GM21619 (cell line): Measurements from ENCODE around the gene ZNF207.
"Not testable (repeated sequence)": the region's sequence is repeated elsewhere in the genome, so short reads cannot be mapped to it uniquely, and the experiment has no call there.

Experiments
- ATAC-seq: cut with Tn5 transposase; IDR thresholded peaks from one replicate; pipeline ENCODE4 v1.9.1; 2021; ENCODE audit not compliant: unreplicated experiment

The ZNF207 gene

DNA sequence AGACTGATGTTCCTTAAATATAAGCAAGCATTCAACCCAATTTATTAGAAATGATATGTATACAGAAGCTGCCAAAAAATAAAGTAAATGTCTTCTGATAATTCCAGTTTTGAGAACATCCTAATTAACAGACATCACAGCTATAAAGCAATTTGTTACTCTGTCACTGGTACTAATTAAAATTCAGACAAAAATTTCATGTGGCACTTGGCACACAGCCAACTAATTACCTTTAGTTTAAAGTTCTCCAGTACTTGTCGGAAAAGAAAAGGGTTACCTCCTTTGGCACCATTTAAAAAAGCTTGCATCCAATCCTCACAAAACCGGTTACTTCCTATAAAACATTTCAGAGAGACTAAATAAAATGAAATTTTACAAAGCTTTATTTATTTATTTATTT is 16.8 kb upstream of the ZNF207 start:
- ATAC-seq = no peak

DNA sequence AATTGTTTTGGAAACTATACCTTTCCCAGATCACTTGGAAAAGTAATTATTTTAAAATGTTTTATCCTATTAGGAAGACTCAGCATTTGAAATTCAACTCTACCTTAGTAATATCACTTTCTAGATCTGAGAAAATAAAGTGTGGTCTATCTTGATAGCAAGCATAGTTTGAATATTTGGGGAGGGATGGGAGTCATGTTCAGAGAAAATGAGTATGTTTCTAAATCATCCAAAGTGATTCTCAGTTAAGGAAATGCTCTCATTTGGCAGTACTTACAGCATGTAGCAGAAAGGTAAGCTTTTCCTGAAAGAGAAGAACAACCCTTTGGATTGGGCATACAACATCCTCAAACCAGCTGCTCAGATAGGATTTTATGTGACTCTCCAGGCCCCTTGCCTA is 14.9 kb upstream of the ZNF207 start:
- ATAC-seq = no peak

DNA sequence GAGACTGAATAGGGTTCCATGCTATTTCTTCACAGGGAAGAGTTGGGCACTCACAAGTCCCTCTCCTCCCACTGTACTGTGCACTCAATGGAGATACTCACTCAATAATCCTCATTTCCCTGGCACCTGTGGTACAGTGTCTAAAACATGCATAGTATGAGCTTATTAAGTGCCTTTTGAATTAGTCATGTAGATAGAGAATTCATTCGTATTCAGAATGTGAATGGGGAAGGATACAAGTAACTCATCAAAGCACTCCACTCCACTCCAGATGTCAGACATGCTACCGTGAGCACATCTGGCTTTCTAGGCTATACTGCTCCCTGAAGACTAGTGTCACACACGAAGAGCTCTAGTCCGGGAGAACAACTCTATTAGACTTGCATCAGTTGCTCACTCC is 14.3 kb upstream of the ZNF207 start:
- ATAC-seq = no peak

DNA sequence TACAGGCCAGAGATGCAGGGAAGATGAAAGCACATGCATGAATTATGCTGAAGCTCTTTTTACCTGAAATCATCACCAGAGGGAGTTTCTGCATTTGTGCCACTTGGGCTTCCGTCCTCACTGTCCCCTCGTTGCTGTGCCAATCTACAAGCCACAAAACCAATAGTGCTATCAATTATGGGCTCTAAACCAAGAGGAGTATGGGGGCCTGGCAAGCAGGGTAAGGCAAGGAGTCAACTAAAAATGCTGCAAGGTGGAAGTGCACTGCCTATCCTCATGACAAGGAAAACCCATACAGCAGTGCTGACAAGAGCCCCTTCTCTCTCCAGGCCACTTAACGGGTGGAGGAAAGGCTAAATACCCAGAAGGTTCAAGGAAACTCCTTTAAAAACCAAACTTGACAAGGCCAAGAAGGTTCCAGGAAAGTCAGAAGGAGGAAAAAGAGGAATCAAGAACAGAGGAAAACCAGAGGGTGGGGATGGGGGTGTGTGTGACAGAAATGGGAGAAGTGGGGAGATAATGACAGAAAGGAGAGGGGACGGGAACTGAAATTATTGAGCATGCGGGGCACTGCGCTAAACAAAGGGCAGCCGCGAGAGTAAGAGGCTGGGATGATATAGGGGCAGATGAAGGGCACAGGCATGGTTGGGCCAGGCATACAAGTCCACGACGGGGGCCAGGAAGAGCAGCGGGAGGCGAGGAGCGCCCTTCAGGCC is 8.7 kb upstream of the ZNF207 start:
- ATAC-seq = peak; percentile 20

DNA sequence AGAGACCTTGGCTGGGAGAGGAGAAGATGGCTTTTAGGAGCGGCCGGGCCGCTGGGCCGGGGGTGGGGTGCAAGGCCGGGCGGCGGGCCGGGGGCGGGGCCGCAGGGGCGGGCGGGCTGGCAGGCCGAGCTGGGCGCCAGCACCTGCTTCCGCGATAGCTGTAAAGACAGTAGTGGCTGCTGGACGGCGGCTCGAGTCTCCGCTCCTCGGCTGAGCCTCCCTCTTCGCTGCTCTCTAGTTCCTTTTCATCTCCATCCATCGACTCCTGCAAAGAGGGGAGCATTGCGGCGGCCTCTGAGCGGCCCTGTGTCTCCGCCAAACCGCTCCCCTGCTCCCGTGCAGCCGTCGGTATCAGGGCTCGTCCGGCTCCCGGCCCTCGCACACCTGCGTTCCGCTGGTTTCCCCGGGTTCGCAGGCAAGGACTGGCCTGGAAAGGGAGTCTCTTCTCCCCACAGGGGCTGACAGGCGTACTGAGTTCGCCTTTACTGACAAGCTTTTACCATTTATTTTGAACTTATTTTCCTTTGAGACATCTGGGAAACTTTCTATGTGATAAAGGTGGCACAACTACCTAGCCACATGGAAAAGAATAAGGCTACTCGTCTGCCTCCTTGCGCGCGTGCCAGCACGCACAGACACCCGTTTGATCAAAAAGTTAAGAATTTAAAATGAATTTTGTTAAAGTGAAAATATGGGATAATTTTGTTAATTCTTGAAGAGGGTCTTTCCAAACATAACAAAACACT is 7.9 kb upstream of the ZNF207 start, which contains the start of gene C17orf75:
C17orf75 (minus strand) TSS at position 317 of the 746 bp plus-strand sequence; CDS start at position 283, 34 bp downstream.
- peak; percentile 78 for ATAC-seq

DNA sequence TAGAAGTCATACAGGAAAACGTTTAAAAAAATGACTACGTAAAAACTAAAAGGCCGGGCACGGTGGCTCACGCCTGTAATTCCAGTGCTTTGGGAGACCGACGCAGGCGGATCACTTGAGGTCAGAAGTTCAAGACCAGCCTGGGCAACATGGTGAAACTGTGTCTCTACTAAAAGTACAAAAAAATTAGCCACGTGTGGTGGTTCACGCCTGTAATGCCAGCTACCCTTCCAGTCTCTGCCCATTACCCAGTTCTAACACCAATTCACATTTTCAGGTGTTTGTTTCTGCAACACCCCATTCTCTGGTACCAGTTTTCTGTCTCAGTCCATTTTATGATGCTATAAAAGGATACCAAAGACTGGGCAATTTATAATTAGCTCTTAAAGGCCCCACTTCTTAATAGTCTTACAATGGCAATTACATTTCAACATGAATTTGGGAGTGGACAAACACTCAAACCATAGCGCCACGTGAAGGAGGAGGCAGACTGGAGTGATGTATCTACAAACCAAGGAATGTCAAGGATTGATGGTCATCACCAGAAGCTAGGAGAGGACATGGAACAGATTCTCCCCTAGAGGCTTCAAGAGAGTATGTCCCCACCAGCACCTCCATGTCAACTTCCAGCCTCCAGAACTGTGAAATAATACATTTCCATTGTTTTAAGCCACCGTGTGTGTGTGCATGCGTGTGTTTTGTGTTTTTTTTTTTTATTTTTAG is 7.2 kb upstream of the ZNF207 start:
- ATAC-seq = no peak

DNA sequence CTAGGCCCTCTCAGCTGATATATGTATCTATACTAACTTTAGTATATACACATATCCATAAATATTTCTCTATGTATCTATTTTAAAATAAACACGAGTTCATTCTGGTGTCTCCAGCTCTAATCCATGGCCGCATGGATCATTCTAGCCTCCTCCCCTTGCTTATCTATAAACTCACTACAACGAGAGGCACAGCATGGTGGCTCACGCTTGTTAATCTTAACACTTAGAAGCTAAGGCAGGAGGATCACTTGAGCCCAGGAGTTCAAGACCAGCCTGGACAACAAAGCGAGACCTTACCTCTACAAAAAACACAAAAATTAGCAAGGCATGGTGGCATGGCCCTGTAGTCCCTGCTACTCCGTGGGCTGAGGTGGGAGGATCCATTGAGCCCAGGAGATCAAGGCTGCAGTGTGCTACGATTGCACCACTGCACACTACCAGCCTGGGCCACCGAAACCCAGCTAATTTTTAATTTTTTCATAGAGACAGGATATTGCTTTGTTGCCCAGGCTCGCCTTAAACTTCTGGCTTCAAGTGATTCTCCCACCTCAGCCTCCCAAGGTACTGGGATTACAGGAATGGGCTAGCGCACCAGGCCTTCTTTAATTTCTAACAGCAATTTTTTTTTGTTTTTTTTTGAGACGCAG is 3.9 kb upstream of the ZNF207 start:
- no peak for ATAC-seq

DNA sequence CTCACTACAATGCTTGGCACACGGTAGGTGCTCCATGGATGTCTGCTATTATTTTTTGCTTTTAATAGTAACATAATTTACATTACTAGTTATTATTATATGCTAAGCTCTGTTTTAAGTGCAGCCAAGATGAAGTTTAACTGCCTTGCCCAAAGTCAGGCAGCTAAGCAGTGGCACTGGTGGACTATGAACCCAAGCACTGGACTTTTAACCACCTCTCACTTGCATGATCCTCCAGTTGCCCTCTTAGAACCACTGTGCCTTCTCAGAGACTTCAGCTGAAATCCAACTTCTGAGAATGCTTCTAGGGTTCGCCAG is 1.5 kb upstream of the ZNF207 start:
- no peak for ATAC-seq

DNA sequence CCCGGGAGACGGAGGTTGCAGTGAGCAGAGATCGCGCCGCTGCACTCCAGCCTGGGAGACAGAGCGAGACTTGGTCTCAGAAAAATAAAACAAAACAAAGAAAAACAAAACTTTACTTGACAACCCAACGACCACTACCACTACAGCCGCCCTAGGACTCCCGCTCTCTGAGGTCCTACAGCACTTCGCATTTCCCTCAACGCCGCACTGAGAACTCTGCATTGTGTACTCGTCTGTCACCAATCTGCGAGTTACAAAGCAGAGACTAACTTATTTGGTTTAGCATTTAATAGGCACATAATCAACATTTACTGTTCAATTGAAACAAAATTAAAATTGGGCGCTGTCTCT is 479 bp upstream of the ZNF207 start:
- peak; percentile 5 for ATAC-seq

DNA sequence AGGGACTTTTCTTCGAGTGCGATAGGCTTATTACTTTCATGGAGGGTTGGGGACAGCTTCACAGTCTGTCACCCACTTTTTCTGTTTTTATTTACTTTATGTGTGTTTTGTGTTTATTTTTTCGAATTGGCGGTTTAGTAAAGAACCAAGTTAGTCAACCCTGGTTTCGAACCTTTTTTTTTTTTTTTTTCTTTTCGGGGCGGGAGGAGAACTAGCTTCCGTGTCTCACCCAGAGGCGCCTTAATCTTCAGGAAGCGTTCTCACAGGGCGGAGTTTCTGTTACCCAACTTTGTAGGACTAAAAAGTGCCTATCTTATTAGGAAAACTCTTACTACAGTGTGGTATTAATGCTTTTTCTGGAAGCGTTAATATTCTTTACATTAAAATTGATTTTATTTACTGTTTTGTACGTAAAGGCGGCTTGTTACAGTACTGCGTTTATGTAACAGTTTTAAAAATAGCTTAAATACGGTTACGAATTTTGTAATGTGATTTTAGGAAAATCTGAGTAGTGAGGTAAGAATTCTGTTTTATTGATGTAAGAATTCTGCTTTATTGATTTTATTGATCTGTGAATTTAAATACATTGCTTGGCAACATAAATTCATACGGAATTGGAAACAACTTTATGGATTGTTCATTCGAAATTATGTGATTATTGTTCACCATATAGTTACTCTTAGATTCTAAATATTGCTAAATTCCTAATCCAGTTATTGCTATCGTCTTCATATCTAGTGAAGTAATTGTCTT is 885 bp downstream of the ZNF207 start:
- peak; percentile 14 for ATAC-seq

DNA sequence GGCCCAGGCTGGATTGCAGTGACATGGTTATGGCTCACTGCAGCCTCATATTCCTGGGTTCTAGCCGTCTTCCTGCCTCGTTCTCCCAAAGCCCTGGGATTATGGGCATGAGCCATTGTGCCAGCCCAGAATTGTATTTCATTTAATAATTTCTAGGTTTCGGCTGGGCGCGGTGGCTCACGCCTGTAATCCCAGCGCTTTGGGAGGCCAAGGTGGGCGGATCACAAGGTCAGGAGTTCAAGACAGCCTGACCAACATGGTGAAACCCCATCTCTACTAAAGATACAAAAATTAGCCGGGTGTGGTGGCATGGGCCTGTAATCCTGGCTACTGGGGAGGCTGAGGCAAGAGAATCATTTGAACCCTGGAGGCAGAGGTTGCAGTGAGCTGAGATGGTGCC is 2.8 kb downstream of the ZNF207 start:
- ATAC-seq = not testable (repeated sequence)

DNA sequence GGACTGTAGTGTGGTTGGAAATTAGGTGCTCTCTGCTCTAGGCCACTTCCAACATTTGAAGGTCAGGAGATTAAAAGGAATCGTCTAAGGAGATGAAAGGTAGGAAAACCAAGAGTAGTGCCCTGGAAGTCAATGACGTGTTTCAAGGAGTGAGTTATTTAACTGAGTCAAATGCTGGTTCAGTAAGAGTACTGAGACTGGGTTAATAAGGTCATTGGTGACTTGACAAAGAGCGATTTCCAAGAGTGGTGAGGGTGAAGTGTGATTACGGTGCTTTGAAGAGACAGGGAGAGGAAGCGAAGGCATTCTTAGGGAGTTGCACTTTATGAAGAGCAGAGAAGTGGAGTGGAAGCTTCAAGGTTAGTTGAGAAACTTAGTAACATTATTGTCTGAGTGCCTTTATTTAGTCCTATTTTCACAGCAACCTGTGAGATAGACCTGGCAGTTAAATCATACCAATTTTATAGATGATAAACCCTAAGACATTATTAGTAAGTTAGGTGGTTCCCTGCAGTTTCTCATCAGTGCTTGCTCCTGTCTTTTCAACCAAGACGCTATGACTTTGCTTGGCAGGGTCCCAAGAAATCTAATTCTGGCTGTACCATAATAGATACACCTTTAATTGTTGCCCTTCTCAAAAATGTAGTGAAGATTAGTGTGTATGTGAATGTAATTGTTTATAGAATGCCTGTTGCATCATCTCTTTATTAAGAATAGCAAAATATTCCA is 5.9 kb downstream of the ZNF207 start:
- ATAC-seq = no peak

DNA sequence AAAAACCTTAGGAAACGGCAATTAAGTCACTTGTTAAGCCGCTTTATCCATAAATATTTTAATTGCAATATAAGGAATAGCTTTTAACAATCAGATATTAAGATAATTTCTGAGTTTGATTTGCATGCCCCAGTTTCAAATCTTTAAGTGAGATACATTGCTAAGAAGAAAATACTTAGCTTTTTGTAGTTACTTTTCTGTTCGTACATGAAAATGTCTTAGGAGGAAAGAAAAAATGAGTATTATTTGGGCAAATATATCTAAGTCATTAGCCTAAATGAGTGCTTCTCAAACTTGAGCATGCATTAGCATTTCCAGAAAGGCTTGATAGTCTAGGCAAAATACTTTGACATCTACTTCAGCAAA is 6.4 kb downstream of the ZNF207 start:
- no peak for ATAC-seq

DNA sequence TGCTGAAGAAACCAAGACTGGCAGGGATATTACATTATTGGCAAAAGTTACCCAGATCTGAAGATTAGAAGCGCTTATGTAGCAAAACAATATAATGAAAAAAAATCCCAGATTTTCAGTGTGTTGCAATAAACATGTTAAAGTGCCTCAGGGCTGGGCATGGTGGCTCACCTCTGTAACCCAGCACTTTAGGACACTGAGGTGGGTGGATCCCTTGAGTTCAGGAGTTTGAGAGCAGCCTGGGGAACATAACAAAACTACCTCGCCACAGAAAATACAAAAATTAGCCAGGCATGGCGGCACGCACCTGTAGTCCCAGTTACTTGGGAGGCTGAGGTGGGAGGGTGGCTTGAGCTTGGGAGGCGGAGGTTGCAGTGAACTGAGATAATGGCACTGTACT is 6.8 kb downstream of the ZNF207 start:
- ATAC-seq = no peak

DNA sequence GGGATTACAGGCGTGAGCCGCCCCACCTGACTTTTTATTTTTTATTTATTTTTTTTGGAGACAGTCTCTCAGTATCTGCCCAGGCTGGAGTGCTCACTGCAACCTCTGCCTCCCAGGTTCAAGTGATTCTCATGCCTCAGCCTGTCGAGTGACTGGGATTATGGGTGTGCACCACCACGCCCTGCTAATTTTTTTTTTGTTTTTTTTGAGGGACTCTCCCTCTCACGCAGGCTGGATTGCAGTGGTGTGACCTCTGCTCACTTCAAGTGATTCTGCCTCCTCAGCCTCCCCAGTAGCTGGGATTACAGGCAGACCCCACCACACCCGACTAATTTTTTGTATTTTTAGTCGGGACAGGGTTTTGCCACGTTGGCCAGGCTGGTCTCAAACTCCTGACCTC is 7.7 kb downstream of the ZNF207 start:
- no peak for ATAC-seq

DNA sequence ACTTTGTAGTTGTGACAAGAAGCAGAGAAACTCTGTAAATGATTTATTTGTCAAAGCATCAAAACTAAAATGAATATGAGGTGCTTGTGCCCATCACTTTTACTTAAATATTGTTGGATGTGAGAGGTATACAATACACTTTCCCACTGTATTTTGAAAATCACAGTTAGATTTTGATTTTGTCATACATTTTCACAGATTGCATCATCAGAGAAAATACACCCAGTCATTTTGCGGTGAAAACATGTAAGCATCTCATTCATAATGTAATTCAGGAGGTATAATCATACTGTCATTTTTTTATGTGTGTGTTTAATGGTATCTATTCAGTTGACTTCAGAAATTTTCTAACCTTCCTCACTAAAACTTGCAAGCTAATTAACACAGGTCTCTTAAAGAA is 11.3 kb downstream of the ZNF207 start:
- no peak for ATAC-seq

DNA sequence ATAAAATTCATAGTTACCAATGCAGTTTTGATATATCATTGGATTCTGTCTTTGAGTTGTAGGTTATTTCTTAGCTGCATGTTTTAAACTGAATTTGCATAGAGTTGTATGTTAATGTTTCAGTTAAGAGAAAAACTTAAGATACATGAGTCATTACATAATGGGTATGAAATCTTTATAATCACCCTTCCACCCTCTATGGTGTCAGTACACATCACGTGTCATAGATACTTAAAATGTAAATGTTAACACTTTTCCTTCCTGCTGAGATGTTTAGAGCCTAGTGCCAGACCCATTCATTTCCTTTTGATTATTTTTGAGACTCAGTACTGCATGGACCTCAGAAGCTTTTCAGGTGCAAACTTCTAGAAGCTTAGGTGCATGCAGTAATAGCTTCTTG is 20.5 kb downstream of the ZNF207 start:
- ATAC-seq = no peak

DNA sequence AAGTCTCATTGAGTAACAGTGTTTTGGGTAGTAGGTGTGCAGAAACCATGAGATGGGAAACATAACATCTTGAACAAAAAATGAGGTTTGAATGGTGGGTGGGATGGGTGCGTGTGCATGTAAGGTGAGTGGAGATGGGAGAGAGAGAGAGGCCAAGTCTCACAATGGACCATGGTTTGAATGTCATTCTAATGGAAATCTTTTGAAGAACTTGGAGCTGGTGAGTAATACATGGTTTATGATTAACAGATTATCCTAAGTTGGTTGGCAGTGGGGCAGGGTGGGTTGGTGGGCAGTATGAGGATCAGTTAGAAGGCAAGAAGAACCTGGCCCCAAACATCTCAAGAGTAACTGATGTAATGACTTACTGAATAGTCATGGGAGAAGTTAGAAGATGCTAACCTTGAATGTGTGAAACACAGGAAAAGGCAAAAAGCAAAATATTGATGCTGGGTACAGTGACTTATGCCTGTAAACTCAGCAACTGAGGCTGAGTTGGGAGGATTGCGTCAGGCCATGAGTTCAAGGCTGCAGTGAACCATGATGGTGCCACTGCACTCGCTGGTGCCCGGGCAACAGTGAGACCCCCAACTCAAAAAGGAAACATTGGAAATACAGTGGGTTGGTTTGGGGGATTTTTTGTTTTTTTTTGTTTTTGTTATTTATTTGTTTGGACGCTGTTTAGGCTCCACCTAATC is 32.7 kb downstream of the ZNF207 start:
- no peak for ATAC-seq

DNA sequence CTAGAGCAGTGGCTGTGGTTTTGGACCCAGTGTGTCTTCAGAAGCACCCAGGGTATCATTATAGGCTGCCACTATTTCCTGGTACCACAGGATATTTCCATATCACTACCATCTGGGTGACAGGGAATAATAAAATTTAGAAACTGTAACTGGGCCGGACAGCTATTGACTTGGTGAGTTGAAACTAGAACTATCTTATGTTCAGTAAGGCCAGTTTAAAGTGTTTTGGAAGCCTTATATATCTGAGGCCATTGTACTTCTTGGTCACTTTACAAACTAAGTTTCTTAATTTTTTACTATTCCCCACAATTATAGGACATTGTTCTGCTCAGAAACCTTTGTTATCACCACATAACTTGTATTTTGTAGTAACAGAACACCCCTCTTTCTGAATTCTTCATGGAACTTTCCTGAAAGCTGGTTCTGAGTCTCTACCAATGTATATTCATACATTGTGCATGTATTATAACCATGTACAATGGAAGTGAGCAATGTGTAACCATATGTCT is 34.0 kb downstream of the ZNF207 start:
- no peak for ATAC-seq

DNA sequence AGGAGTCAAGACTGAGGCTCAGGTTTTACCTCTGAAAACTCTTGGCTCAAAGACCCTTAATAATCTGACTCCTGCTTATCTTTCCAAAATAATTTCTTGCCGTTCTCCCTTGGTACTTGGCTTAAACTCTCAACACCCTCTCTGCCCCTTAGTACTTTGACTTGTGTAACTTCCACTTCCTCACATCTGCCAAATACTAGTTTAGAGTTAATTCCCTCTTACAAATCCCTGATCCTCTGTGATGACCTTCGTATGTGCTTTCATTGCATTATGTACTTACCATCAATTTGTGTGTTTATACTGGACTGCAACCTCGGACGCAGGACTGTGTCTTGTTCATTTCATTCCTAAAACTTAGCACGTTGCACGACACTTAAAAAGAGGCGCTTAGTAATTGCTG is 35.2 kb downstream of the ZNF207 start:
- no peak for ATAC-seq
